ENCODE data around the gene IDI2.

IDI2 gene

DNA sequence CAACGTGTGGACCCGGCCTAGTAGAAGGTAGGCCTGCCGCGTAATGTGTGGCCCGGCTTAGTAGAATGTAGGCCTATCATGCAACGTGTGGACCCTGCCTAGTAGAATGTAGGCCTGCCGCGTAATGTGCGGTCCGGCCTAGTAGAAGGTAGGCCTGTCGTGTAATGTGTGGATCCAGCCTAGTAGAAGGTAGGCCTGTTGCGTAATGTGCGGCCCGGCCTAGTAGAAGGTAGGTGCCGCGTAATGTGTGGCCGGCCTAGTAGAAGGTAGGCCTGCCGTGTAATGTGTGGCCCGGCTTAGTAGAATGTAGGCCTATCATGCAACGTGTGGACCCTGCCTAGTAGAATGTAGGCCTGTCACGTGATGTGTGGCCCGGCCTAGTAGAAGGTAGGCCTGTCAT is 49.3 kb downstream of the IDI2 start:
- DNase-seq = no peak

DNA sequence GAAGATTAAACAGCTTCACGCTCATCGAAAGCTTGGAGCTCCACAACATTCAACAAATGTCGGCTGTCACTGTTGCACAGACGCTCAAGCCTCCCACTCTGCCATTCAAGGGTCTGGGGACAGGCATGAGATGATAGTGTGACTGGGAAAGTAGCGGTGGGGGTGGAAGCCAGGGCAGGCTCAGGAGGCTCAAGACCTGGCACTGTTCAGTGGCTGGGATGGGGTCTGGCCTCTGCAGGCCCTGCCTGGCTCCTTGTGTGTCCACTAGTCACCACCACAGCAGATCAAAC is 50.9 kb downstream of the IDI2 start:
- DNase-seq = no peak

DNA sequence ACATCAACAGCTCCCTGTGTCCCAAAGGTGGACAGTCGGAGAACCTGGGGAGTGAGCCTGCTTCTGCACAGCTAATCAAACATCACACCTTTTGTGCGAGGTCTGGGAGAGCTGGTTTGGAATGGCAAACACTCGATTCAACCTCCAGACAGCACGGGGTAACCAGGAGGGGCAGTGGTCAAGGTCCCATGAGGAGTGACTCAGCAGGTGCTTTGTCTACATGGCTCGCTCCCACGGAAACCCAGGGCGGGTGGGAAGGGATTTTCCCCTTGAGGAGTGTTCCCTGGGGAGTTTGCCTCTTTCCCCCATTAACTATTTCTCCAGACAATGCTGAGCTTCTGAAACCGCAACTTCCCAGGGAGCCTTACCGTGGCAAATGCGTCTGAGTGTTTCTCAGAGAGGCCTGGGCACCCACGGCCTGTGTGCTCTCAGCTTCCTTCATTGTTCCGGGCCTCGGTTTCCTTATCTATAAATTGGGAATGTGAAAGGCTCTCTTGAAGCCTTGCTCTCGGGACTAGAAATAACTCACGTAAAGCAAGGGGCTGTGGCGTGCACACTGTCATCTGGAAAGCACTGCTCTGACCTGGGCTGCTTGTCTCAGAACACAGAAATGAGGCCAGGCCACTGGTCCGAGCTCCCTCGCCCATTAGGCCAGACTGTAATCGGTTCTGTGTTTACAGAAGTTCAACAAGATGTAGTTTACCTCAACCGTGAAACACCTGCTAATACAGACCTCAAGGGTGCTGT is 51.4 kb downstream of the IDI2 start:
- DNase-seq = peak; percentile 42

DNA sequence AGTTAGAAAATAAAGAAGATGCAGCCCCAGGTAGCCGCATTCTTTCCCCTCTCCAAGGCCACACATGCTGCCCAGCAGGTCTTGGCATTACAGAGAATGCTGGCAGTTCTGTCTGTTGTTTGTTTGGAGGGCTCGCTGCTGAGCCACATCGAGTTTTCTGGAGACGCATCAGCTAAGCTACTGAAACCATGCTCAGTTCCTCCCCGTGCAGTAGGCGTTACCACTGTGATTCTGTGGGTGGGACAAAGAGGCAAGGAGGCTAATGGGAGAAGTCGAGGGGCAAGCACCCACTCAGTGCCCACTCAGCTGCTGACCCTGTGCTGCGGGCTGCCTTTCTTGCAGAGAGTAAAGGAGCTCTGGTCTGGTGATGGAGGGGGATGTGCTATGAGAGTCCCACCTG is 52.9 kb downstream of the IDI2 start:
- no peak for DNase-seq

DNA sequence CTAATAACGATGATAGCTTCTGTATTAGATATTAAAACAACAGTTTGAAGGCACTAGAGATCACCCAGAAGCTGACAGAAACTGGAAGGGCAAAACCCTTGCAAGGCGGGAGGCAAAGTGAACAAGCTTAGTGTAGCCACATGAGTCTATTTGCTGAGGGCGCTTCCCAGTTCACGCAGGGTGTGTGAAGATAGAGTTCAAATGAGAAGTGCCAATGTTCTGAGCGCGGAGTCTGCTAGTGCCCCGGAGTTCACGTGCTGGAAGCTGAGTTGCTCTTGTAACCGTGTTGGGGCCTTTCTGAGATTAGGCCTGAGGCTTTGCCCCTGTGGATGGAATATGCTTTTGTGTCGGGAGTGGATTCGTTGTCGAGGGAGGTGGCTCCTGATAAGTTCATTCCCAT is 54.0 kb downstream of the IDI2 start:
- no peak for DNase-seq

DNA sequence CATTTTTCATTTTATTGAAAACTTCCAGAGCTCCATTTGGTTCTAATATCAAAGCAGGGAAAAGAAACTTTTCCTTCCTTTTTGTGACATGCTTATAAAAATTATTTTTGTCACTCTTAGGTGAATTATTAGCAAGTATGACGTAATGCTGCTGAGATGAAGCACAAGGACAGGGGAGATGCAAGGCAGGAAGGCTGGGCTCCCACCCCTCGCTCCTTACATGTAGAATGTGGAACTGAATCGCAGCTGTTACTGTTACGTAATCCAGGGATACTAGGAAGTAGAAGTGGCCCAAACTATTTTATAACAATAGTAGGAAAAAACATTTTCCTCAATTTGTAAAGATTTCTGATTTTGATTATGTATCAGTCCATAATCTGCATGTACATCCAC is 54.5 kb downstream of the IDI2 start:
- no peak for DNase-seq

DNA sequence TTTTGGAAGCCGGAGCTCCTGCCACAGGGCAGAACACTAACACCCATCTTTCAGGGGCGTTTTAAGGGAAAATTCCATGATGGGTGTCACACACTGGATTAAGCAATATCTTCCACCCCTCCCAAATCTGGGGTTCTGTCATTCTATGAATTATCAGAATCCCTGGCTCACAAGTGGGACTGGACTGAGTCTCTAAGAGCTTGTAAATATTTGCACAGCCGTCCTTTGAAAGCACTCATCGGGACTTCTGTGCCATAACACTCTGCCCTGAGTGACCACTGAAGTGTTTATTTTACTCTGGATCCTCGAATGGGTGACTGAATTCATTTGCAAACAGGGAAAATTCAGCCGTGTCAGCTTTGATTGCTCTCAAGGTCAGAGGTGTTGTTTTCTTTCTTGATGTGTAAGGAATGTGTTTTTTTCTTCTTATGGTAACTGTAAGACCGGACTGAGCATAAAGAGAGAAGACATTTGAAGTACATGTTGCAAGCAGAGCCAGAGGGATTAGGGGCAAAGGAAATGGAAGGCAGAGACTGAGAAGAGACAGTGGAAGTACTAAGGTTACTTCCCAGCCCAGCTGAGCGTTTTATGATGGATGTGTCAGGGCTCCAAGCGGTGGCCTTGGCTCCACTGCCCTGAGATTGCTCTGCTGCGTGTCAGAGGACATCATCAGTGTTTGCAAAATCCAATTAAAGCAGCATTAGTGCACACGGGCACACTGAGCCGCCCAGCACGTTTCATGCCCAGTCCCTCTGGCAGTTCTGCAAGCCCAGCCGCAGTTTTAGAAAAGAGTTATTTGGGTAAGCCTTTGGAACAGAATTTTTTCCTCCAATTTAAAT is 55.1 kb downstream of the IDI2 start:
- no peak for DNase-seq

DNA sequence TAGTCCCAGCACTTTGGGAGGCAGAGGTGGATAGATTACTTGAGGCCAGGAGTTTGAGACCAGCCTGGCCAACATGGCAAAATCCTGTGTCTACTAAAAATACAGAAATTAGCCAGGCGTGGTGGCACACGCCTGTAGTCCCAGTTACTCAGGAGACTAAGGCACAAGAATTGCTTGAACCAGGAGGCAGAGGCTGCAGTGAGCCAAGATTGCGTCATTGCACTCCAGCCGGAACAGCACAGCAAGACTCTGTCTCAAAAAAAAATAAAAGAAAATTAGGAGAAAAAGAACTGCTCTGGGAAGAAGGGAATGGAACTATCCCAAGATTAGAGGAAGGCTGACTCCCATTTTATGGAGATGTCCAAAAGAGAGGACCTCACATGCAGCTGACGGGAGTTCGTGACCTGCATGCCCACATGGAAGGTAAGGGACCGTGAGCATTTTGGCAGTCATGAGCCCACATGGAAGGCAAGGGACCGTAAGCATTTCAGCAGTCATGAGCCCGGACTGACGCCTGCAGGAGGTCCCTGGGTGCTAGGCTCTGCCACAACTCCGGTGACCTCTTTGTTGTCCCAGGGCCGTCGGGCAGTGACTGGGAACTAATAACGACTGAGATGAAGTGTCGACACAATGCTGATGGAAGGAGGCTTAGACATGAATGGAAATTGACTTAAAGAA is 56.0 kb downstream of the IDI2 start:
- no peak for DNase-seq

All from fibroblast of skin of back (primary cell).